Inflammatory macrophage (primary cell): ENCODE results near the gene KCNN4.
"Not testable (repeated sequence)": the region's sequence is repeated elsewhere in the genome, so short reads cannot be mapped to it uniquely, and the experiment has no call there.

Source experiments
- DNase-seq, 2 donors: peaks; one replicate each; pipeline ENCODE4 v3.0.0-alpha.2; 2020 to 2022
- total RNA-seq, 18 experiments: gene quantifications; one replicate each; lab custom pipeline; 2026; ENCODE audit warnings: mixed read lengths in 6 of 18, inconsistent platforms in 2 of 18; lab: John Stamatoyannopoulos, UW

KCNN4 gene
- 42.6 to 419 (median 136) reads per million in 18 experiments for total RNA-seq

- DNase-seq = peak; percentile 73 to 93
Observed at GRCh38 chr19:43780706-43781525, at the start of gene KCNN4. Gene KCNN4 (minus strand): TSS chr19:43780973. CDS start chr19:43780861, 112 bp downstream.

- DNase-seq = peak; percentile 84 to 87
Observed at GRCh38 chr19:43826787-43827754, 46.3 kb upstream of the KCNN4 start, which contains the start of gene ZNF283. Gene ZNF283 (plus strand): TSS chr19:43827321. CDS start chr19:43833505, 6,184 bp downstream.

- not testable (repeated sequence) for DNase-seq
Observed at GRCh38 chr19:43824572-43824971, 43.8 kb upstream of the KCNN4 start.

GRCh38 chr19:43823856-43824255, 43.1 kb upstream of the KCNN4 start:
- not testable (repeated sequence) for DNase-seq

- no peak for DNase-seq
Observed at GRCh38 chr19:43820884-43821215, 40.1 kb upstream of the KCNN4 start.

- peak; percentile 46 to 57 for DNase-seq
Observed at GRCh38 chr19:43820098-43820883, 39.5 kb upstream of the KCNN4 start.

GRCh38 chr19:43818500-43818899, 37.7 kb upstream of the KCNN4 start:
- no peak for DNase-seq

- DNase-seq = not testable (repeated sequence)
Observed at GRCh38 chr19:43817454-43817853, 36.7 kb upstream of the KCNN4 start.

GRCh38 chr19:43814663-43815352, 34.0 kb upstream of the KCNN4 start:
- no peak for DNase-seq

- DNase-seq = peak; percentile 15 to 37
Observed at GRCh38 chr19:43812688-43813087, 31.9 kb upstream of the KCNN4 start.

GRCh38 chr19:43812259-43812658, 31.5 kb upstream of the KCNN4 start:
- no peak for DNase-seq

- peak; percentile 40 to 48 for DNase-seq
Observed at GRCh38 chr19:43811837-43812236, 31.1 kb upstream of the KCNN4 start.

GRCh38 chr19:43809762-43810696, 29.3 kb upstream of the KCNN4 start:
- peak; percentile 73 to 83 for DNase-seq

GRCh38 chr19:43807651-43808050, 26.9 kb upstream of the KCNN4 start:
- DNase-seq = no peak

- DNase-seq = no peak
Observed at GRCh38 chr19:43806848-43807247, 26.1 kb upstream of the KCNN4 start.

GRCh38 chr19:43806401-43806800, 25.6 kb upstream of the KCNN4 start:
- DNase-seq = not testable (repeated sequence)

GRCh38 chr19:43804432-43804831, 23.7 kb upstream of the KCNN4 start:
- DNase-seq = no peak

GRCh38 chr19:43802216-43802951, 21.6 kb upstream of the KCNN4 start, which contains the start of gene LYPD5:
Gene LYPD5 (minus strand): TSS chr19:43802447. CDS start chr19:43802380, 67 bp downstream.
- no peak for DNase-seq

- DNase-seq = no peak
Observed at GRCh38 chr19:43799502-43800142, 18.8 kb upstream of the KCNN4 start.
